Raji (cell line): ENCODE data around the gene TEPSIN.

Experiments
- POLR2A ChIP-seq: IDR thresholded peaks from 2 replicates; pipeline ENCODE4 v1.6.1; 2011; ENCODE audit warnings: low read depth, low read length, control low read depth; ENCODE audit not compliant: insufficient read depth

TEPSIN gene

DNA sequence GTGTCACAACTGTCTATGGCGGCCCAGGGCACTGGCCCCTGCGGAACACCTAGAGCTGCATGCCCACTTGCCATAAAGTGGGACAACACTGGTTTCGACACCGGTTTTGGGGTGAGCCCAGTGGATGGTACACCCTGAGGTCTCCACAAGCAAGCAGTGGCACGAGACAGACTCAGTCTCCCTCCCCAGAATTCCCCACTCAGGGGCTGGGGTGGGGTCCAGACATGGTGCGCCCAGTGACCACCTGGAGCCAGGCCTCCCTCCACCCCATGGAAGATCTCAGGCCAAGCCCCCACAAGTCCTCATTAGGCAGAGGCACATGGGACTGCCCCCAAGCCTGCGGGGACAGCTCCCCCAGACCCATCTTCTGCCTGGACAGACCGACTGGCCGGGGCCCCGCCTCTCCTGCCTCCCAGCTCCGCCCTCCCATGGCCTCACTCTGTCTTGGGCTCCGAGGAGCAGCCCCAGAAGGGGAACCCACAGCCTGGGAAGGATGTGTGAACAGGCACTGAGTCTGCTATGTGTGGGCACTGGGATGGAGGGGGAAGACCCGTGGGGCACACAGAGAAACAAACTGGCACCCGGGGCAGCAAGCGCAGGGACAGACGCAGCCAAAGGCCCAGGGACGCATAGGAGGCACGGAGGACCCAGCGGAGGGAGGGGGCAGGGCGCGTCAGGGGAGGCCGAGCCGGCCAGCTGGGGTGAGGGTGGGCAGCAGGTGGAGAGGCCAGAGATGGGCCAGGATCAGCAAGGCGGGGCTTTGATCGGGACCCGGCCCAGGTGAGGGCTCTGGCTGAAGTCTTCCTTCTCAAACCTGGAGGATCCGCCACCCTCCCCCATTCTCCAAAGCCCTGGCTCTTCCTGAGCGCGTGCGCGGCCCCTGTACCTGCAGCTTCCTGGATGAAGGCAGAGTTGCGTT is 2.8 kb downstream of the TEPSIN start:
- TF ChIP-seq POLR2A, result no peak

DNA sequence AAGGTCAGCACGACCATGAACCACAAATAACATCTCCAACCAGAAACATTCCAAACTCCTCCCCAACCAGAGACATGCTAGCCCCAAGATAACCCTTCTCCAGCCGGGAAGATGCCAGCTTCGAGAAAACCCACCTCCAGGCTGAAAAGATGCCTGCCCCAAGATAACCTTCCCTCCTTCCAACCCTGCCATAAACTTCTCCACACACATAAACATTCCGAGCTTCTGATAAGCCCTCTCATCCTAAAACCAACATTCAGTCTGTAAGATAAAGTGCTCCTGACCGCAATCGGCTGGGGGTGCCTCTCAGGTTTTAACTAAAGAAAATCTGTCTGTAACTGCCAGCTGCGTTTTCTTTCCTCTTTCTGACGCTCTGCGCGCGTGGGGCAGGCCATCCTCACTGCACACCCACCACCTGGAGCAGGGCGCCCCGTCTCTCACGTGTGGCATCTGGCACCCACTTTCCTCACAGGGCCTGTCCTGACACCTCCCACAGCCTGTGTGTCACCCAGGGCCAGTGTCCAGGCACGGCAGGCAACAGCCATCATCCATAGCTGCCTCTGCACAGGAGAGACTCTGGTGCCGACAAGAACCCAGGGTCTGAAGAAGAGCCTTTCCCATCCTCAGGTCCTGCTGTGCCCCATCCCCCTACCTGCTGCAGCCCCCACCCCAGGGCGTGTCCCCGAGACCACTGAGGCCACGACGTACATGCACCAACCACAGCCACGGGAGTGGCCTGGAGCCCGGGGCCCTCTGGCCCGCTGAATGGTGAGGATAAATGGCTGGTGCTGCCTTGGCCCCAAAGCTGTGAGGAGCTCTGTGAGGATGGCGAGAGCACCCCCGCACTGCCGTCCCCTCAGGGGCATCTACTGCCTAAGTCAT is 3.7 kb downstream of the TEPSIN start:
- no peak for TF ChIP-seq POLR2A

- TF ChIP-seq POLR2A, result no peak
Measured at GRCh38 chr17:81234506-81234855, 4.4 kb downstream of the TEPSIN start.

- TF ChIP-seq POLR2A, result no peak
Measured at GRCh38 chr17:81233811-81234505, 4.9 kb downstream of the TEPSIN start.

GRCh38 chr17:81233316-81233715 is 5.5 kb downstream of the TEPSIN start:
- TF ChIP-seq POLR2A, result no peak

DNA sequence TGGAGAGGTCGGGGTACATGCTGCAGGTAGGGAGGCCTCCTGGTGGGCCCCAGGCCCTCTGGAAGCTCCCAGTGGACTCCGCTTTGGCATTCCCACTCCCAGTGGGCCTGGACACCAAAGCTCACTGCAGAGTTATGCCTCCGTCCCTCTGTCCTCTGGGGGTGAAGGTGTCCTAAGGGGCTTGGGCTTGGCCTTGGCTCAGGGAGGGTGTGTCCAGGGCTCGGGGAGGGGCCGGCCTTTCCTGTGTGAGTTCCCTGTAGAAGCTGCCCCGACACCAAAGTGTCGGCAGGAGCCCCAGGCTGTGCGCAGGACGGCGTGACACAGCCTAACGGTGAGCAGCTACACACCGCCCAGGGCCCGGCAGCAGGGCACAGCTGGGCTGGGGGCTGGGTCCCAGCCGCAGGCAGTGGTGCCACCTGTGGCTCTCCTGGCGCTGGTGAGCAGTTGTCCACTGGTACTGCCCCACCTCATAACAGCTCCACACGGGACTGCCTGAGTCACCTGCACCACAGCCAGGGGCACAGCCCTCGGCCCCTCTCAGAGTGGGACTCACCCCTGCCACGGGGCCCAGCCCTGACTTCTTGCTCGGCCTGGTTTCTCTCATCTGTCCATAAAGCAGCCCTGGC is 6.1 kb downstream of the TEPSIN start:
- TF ChIP-seq POLR2A, result no peak

DNA sequence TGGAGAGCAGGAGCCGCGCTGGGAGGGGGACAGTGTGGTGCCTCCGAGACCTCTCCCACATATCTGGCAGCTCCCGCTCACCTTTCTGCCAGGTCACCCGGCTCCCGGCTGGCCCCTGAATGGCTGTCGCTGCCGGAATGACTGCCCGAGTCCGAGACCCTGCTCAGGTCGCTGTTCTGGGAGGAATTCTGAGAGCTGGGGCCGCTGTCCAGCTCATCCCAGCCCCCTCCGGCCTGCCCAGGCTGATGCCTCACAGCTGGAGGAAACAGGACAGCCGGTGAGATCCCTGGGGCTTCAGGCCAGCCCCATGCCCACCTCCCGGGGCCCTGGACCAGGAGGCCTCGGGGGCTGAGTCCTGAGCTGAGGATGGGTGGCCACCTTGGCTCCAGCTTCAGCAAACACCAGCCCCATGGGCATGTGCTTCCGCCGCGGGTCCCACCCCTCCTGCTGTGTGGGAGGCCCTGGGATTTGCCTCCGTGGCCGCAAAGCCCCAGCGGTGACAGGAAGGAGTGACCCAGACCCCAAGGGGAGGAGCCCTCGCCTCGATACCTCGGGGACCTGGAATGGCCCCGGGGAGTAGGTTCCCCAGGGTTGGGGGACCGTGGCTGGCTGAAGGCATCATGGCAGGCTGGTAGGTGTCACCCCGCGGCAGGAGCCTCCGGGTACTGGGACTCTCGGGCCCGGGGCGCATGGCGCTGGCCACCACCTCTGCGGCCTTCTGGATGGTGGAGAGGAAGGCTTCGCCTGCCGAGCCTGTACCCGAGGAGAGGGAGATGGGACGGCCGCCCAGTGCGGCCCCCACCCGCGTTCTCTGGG is 6.9 kb downstream of the TEPSIN start:
- no peak for TF ChIP-seq POLR2A

DNA sequence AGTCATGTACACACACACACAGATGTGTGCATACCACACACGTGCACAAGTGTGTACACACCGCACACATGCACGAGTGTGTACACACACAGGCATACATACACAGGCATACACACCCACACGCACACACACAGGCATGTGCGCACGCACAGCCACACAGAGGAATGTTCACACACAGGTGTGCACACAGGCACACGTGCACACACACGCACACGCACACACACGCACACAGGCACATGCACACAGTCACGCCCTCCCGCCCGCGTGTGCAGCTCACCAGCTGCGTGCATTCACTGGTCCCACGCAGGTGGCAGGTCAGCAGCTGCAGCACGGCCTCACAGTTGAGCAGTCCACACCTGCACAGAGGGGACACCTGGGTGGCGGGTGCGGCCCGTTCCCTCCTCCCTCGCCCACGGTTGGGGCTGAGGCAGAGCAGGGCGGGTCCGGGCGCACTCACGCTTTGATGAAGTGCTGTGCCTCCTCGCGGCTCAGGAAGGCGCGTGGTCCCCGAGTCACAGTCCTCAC is 7.7 kb downstream of the TEPSIN start:
- TF ChIP-seq POLR2A, result no peak

DNA sequence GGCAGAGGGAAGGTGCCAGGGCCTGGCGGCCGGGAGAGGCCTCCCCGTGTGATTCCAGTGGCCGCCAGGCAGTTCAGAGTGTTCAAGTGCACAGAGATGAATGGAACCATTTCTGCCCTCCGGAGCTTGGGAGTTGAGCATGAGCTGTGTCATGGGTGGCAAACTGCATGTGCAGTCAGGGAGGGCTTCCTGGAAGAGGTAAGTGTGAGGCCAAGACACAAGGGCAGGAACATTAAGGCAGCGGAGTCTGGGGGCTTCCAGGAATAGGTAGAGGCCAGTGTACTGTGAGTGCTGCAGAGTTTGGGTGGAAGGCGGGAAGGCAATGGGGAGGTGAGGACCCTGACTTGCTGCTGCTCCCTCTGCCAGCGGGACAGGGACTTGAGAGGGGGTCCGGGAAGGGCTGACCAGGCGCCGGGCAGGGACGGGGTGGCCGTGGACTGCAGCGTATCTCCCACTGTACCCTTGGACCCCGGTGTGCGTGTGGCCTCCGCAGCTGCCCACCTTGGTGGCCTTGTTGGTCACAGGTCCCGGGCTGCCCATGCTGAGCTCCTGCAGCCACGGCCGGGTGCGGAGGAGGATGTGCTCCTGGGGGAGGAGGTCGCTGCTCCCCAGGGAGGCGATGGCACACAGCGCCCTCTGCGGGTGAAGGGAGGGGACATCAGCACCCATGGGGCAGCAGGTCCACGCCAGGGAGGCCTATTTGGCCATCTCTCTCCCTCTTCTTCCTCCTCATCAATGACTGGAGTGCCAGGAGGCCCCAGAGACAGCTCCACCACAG is 8.6 kb downstream of the TEPSIN start:
- no peak for TF ChIP-seq POLR2A

DNA sequence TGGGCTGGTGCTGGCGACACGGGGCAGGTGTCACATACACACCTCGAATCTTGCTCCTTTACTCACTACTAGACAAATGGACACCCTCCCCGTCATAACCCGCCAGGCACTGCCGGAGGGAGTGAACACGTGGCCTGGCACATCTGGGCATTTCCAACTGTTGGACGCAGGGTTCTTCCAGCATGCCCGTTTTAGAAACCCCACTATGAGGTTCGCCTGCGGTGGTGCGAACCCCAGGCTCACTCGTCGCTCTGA is 9.3 kb downstream of the TEPSIN start:
- no peak for TF ChIP-seq POLR2A

- TF ChIP-seq POLR2A, result no peak
Measured at GRCh38 chr17:81228834-81229665, 9.8 kb downstream of the TEPSIN start.

DNA sequence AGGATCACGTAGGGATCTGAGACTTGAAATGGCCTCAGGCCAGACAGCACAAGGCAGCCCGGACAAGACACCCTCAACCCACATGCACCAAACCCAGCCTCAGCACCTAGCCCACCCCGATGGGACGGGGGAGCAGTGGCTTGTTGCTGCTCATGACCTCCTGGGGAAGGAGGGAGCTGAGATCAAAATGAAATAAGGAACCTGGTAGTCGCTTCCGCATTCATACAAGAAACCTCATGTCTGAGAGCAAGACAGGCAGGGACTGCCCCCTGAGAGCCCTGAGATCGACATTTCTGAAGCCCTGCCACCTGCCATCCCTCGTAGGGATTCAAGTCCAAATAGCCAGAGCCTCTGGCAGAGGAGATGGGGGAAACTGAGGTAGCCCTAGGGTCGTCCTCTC is 10.4 kb downstream of the TEPSIN start:
- TF ChIP-seq POLR2A, result no peak

DNA sequence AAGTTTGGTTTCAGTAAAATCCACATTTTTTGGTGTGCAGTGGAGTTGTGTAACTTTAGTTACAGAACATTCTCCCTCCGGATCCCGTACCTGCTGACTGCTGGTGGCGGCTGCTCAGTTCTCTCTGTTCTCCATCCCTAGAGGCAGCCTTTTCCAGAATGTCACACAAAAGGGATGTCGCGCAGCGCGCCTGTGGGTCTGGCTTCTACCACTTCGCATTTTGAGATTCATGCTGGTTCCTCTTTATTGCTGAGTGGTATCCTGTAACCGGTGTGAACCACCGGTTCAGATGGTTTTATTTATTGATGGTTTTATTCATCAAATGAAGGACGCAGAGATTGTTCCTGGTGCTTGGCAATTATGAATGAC is 15.1 kb downstream of the TEPSIN start:
- TF ChIP-seq POLR2A, result no peak
